GM19099 (cell line): ENCODE data around the gene CTNNA2.

Experiments
- POLR2A ChIP-seq: IDR thresholded peaks from 3 replicates; pipeline ENCODE4 v1.6.1; 2011; ENCODE audit warnings: low read depth; ENCODE audit not compliant: insufficient read length; ENCODE audit errors: extremely low read depth

CTNNA2 gene

GRCh38 chr2:79512442-79513401 lies at the start of gene CTNNA2:
CTNNA2 (plus strand) TSS chr2:79513051.
- TF ChIP-seq POLR2A, result no peak

- TF ChIP-seq POLR2A, result no peak
These were observed 25.5 kb upstream of the CTNNA2 start for GRCh38 chr2:79487399-79487798.

- no peak for TF ChIP-seq POLR2A
These were observed 1.4 kb upstream of the CTNNA2 start for GRCh38 chr2:79511320-79511951.

DNA sequence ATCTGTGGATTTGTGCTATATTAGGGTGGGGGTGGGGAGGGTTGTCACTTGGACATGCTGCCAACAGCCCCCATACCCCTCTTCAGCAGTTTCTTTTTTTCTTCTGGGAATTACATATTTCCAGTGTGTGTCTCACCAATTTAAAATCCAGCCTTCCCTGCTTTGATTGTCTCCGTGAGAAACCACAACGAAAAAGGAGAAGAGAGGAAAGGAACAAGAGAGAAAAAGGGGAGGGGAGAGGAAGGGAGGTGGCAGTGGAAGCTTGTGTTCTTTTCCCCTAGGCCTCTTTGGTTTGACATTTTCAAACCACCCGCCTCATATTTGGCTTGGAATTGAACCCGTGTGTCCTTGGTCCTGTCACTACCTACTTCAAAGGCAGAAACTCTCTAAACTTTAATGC lies 860 bp downstream of the CTNNA2 start:
- TF ChIP-seq POLR2A, result no peak

DNA sequence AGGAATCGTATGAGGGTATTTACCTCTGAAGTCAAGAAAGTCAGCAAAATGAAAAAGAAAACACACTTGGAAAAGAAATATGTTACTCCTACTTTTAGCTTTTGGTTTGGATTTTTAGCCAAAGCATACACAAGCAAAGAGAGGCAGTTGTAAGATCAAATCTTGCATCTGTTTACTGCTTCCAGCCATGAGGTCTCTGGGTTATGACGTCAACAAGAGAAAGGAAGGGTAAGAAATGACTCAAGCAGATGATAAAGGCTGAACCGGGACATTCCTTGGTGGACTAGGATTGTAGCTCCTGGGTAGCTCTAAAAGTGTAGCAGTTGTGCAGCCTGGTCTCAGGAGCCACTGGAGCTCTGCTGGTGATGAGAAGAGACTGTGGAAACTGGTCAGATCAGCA lies 16.8 kb downstream of the CTNNA2 start:
- TF ChIP-seq POLR2A, result no peak

DNA sequence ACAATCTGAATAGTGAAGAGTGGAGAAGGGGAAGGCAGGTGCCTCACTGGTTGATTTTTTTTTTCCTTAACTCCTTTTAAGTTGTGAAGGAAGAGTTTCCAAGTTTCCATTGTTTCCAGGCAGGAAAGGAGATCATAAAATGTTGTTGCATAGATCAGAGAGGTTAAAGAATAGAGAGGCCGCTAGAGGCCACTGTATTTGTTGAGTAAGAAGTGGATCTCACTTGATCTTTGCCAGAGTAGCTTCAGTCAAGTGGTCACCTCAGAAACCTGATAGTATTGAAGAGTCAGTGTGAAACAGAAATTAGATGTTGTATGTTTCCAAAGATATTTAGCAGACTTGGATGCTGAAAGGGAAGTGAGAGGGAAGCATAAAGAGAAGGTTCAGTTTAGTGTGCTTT lies 17.6 kb downstream of the CTNNA2 start:
- no peak for TF ChIP-seq POLR2A

DNA sequence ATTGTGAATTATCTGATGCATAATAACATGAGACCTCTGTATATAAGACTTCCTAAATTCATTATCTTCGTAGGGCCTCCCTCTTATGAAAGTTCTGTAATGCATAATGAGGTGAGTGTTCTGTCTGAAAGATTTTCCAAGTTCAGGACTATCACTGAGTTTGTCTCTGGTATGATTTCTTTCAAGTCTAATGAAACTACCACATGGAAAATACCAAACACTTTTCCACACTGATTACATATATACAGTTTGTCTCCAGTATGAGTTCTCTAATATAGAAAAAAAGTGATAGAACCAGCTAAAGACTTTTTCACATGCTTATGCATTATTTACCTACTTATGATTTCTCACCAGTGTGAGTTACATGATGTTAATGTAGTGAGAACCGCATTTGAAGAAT lies 34.7 kb downstream of the CTNNA2 start:
- no peak for TF ChIP-seq POLR2A

DNA sequence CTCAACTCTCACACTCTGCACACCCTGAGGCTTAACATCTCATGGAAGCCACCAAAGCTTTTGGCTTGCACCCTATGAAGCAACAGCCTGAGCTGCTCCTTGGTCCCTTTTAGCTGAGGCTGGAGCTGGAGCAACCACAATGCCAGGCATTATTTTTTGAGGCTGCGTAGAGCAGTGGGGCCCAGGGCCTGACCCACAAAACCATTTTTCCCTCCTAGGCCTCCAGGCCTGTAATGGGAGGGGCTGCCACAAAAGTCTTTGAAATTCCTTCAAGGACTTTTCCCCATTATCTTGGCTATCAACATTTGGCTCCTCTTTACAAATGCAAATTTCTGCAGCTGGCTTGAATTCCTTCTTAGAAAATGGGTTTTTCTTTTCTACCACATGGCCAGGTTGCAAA lies 39.8 kb downstream of the CTNNA2 start:
- TF ChIP-seq POLR2A, result no peak

GRCh38 chr2:79554899-79555298 lies 42.0 kb downstream of the CTNNA2 start:
- TF ChIP-seq POLR2A, result no peak

GRCh38 chr2:79564065-79564464 lies 51.2 kb downstream of the CTNNA2 start:
- no peak for TF ChIP-seq POLR2A

DNA sequence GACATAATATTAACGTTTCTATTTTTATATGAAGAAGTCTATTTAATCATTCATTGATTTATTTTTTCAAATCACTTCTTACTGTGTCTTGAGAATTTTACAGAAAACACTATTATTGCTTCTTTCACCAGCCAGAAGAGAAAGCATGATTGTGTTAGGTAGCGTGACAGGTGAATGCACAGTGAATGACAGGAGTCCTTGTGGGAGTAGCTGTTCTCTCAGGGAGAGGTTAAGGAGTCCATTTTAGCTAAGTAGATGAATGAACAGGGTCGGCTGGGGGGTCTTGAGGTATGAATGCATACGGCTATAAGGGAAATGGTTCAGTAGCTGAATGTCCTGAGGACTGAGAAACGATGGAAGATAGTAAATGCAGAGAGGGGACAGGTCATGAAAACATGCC lies 56.2 kb downstream of the CTNNA2 start:
- no peak for TF ChIP-seq POLR2A

DNA sequence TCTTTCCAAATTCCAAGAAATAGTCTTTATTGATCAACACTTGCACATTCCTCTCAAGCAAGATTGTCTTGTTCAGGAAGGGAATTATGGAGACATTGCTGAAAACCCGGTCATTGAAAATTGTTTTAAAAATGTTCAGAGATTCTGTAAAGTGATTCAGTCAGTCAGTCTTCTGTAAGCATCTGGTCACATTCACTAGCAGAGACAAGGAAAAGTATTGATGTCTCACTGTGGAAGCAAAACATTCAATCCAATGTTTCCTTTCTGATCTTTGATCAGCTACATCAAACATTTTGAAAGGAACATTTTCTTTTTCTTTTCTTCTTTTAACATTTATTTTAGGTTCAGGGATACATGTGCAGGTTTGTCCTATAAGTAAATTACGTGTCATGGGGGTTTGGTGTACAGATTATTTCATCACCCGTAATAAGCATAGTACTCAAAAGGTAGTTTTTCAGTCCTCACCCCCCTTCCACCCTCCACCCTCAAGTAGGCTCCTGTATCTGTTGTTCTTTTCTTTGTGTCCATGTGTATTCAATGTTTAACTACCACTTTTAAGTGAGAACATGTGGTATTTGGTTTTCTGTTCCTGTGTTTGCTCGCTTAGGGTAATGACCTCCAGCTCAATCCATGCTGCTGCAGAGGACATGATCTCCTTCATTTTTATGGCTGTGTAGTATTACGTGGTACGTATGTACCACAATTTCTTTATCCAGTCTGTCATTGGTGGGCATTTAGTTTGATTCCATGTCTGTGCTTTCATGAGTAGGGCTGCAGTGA lies 61.2 kb downstream of the CTNNA2 start:
- TF ChIP-seq POLR2A, result no peak

DNA sequence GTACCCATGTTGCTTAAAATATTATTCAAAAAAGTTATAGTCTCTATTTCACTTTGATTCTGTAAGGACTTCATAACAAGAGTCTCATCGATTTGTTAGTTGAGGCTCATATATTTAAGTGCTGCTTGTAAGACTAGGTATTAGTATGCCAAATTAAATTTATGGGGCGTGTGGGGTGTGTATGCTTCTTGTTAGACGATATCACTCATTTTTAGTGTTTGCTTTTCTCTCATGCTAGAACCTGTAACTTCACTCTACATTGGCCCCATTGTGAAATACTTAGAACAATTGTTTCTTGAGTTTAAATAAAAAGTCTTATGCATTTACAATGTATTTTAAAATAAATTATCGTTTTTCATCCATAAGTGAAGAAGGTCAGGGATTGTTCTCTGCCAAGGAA lies 63.6 kb downstream of the CTNNA2 start:
- TF ChIP-seq POLR2A, result no peak

GRCh38 chr2:79578952-79579351 lies 66.1 kb downstream of the CTNNA2 start:
- TF ChIP-seq POLR2A, result no peak

DNA sequence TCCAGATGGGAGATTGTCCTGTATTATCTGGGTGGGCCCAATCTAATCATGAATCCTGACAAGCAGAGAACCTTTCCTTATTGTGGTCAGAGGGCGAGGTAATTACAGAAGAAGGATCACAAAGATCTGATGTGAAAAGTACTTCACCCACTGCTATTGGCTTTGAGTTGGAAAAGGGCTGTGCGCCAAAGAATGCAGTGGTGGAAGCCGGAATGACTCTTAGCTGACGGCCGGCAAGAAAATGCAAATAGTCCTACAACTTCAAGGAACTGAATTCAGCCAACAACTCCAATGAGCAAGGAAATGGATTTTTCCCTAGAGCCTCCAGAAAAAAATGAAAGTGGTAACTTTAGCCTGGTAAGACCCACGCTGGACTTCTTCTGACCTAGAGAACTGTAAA lies 67.3 kb downstream of the CTNNA2 start:
- no peak for TF ChIP-seq POLR2A

DNA sequence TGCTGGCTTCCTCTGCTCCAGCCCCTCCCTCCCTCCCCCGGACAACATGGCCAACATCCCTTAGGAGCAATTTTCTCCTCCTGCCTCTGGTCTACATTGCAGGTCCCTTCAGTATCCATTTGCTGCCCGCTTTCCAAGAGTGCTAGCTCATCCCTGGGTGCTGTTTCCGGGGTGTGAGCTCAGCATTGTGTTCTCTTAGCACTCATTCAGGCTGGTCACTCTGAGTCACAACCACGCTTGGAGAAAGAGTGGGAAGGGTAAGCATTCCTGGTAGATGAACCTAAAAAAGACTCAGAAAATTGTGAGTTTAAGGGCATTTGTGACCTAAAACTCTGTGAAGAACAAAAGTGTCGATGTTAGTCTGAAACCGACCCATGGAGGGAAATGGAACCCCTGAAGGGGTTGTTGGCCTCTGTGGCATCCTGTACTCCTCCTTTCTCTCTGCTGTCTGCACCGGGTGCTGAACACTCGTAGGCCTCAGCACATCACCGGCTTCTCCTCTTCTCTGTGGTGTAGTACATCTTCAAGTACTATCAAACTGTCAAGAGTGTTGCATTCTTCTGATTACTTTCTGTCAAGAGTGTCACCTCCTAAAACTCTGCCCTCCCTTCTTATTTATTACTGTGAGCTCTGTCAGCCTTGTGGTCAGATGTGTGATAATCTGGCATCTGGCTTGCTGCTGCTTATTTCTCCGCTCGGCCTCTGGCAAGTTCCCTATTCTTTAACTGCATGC lies 73.0 kb downstream of the CTNNA2 start:
- no peak for TF ChIP-seq POLR2A

DNA sequence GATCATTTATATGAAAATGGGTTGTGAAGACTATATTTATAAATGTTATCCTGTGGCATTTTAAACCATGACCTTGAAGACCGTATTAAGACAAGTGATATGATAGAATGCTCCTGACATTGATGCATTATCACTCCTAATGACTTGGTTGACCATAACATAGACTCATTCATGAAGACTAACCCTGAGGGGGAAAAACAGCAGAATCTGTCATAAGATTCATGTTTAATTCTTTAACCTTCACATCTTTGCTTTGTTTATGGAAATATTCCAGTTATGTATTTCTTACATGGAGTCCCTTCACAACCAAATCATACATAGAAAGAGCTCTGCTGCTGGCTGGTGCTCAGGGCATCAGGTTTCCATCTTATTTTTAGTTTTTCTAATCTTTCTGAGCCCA lies 78.4 kb downstream of the CTNNA2 start:
- TF ChIP-seq POLR2A, result no peak
